GM12878 (cell line): ENCODE results near the gene DOCK7. TPM values are rescaled to one million over a fixed set of nuclear protein-coding genes. Genes with fewer than 3 reads are reported as not detected.
A peak's percentile ranks its signal among the peaks of the same experiment; 100 is the strongest.

ENCODE experiments used
- DPF2 ChIP-seq: fragments of 450-650 bp; IDR thresholded peaks from 2 replicates; pipeline ENCODE4 v1.6.1; 2017; ENCODE audit warnings: mild to moderate bottlenecking
- GATAD2B ChIP-seq: fragments of 450-650 bp; conservative IDR thresholded peaks from 2 replicates; pipeline ENCODE4 v1.6.1; 2017; ENCODE audit warnings: low read depth, mild to moderate bottlenecking, moderate library complexity
- IKZF2 ChIP-seq, 2 experiments: fragments of 450-650 bp; IDR thresholded peaks; 2 replicates each; pipeline ENCODE4 v1.6.1; 2017; ENCODE audit warnings: mild to moderate bottlenecking in 2 of 2, moderate library complexity in 2 of 2
- NFIC ChIP-seq: IDR thresholded peaks from 2 replicates; pipeline ENCODE4 v1.6.1; 2012; ENCODE audit warnings: low read depth, mild to moderate bottlenecking, inconsistent platforms, low read length, moderate library complexity
- NFXL1 ChIP-seq: fragments of 450-650 bp; IDR thresholded peaks from 2 replicates; pipeline ENCODE4 v1.6.1; 2017; ENCODE audit warnings: antibody characterized with exemption, mild to moderate bottlenecking, borderline replicate concordance
- NR2F1 ChIP-seq: fragments of 450-650 bp; conservative IDR thresholded peaks from 2 replicates; pipeline ENCODE4 v1.6.1; 2017; ENCODE audit warnings: mild to moderate bottlenecking
- PAX5 ChIP-seq: IDR thresholded peaks from 2 replicates; pipeline ENCODE4 v1.6.1; 2011; ENCODE audit warnings: low read depth, low read length, borderline replicate concordance
- POU2F2 ChIP-seq: IDR thresholded peaks from 3 replicates; pipeline ENCODE4 v1.6.1; 2011; ENCODE audit warnings: low read depth, mild to moderate bottlenecking, low read length, borderline replicate concordance
- RBBP5 ChIP-seq: fragments of 200-600 bp; sonication (generic); conservative IDR thresholded peaks from 2 replicates; pipeline ENCODE4 v1.6.1; 2016
- RFX5 ChIP-seq: IDR thresholded peaks from 2 replicates; pipeline ENCODE4 v1.6.1; 2011; ENCODE audit warnings: low read depth, low read length, improper control_type of control experiment
- SMARCA5 ChIP-seq: fragments of 450-650 bp; IDR thresholded peaks from 2 replicates; pipeline ENCODE4 v1.6.1; 2017; ENCODE audit warnings: mild to moderate bottlenecking
- SRF ChIP-seq, 2 experiments: IDR thresholded peaks; 2 replicates each; pipeline ENCODE4 v1.6.1; 2011; ENCODE audit warnings: low read depth in 2 of 2, low read length in 2 of 2, mild to moderate bottlenecking in 1 of 2, moderate library complexity in 1 of 2
- STAT1 ChIP-seq: fragments of 450-650 bp; conservative IDR thresholded peaks from 2 replicates; pipeline ENCODE4 v1.6.1; 2014; ENCODE audit warnings: antibody characterized with exemption, mild to moderate bottlenecking
- ZSCAN29 ChIP-seq: fragments of 450-650 bp; IDR thresholded peaks from 2 replicates; pipeline ENCODE4 v1.6.1; 2017; ENCODE audit warnings: mild to moderate bottlenecking, moderate library complexity
- polyA plus RNA-seq, 11 experiments: library from polyadenylated mRNA; depleted of rRNA in 4 of 11; unstranded in 6 of 11; stranded (reverse) in 5 of 11; fragments of >200 nt; fragmentation: Nextera tagmentation in 4 of 11; fragmentation: Illumina TruSeq in 1 of 11; extraction: Ambion mirVana in 4 of 11; extraction: Trizol in 1 of 11; gene quantifications; 1 replicate in 1 of 11; 2 replicates in 10 of 11; pipeline versions ENCODE4 v1.2.1 to v1.2.3, GENCODE V29; 2011 to 2016; ENCODE audit warnings: inconsistent platforms in 2 of 11, missing spikeins in 2 of 11, low read depth in 1 of 11
- total RNA-seq, 4 experiments: library from RNA; depleted of rRNA in 3 of 4; stranded (reverse); fragments of >200 nt in 3 of 4; fragmentation: Illumina TruSeq in 1 of 4; extraction: Trizol in 1 of 4; gene quantifications; 2 replicates each; pipeline versions ENCODE4 v1.2.1 to v1.2.3, GENCODE V29; 2013 to 2021
- TF ChIP-seq, protein P1 (sequence below): fragments of 450-650 bp; conservative IDR thresholded peaks from 2 replicates; pipeline ENCODE4 v1.6.1; 2017; ENCODE audit warnings: mild to moderate bottlenecking, moderate library complexity
- TF ChIP-seq, protein P2 (sequence below): fragments of 450-650 bp; IDR thresholded peaks from 2 replicates; pipeline ENCODE4 v1.6.1; 2017; ENCODE audit warnings: mild to moderate bottlenecking, moderate library complexity
- TF ChIP-seq, protein P3 (sequence below): fragments of 150-350 bp; IDR thresholded peaks from 2 replicates; pipeline ENCODE4 v1.6.1; 2014; ENCODE audit warnings: mild to moderate bottlenecking, low read depth, low read length
- TF ChIP-seq, protein P4 (sequence below): fragments of 450-650 bp; IDR thresholded peaks from 2 replicates; pipeline ENCODE4 v1.6.1; 2014; ENCODE audit warnings: mild to moderate bottlenecking

The DOCK7 gene
- total and polyA plus RNA-seq, 10 of the 15 experiments (the other 5 are each of a cell fraction or from before 2014, with no cell fraction given): 4.8 to 34.6 (median 26.9) TPM

DNA sequence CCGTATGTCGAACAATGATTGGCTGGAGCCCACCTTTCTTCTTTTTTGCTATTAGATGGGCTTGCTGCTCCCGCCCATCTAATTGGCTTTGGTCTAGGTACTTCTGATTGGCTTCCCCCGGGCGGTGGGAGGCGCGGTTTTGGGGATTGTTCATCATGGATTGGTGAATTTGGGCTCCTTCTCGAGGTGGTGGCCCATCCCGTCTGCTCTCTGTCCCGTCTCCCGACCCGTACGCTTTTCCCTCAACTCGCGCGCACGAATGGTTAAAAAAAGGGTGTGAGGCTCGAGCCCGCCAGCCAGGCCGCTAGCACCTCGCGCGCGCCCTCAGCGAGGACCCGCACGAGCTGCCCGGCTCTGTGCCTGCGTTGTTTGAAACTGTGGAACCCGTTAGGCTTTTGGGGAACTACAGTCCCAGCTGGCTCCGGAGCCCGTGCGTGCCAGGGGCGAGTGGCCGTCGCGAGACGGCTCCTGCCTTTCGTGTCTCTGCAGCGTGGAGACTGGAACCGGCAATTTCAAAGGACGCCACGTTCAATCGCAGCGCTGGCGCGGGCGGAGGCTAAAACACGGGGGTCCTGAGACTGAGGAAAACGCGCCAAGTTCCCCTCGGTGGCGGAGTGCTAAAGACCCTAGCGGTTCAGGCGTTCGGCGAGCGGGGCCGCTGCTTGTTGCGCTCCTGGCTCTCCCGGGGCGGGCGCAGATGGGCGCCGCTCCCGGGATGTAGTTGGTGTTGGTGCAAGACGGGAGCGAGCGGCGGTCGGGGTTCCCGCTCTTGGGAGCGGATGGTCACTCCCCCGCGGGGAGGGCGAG is 251.5 kb downstream of the DOCK7 start, which contains the start of gene USP1 (continued):
- 0 out of 2 replicates have a peak, but pooled peaks have one; percentile 53 for TF ChIP-seq DPF2
- TF ChIP-seq ZSCAN29: no peak
- TF ChIP-seq RBBP5: no peak
- TF ChIP-seq SMARCA5: no peak; the same call in 1 of the 2 replicates
- no peak for TF ChIP-seq PAX5
- no peak for TF ChIP-seq SRF (IDR thresholded peaks at IDR 0.05; ENCODE audit: low read depth in 2 of 2, low read length in 2 of 2)
- TF ChIP-seq POU2F2: no peak
- TF ChIP-seq, protein P1, sequence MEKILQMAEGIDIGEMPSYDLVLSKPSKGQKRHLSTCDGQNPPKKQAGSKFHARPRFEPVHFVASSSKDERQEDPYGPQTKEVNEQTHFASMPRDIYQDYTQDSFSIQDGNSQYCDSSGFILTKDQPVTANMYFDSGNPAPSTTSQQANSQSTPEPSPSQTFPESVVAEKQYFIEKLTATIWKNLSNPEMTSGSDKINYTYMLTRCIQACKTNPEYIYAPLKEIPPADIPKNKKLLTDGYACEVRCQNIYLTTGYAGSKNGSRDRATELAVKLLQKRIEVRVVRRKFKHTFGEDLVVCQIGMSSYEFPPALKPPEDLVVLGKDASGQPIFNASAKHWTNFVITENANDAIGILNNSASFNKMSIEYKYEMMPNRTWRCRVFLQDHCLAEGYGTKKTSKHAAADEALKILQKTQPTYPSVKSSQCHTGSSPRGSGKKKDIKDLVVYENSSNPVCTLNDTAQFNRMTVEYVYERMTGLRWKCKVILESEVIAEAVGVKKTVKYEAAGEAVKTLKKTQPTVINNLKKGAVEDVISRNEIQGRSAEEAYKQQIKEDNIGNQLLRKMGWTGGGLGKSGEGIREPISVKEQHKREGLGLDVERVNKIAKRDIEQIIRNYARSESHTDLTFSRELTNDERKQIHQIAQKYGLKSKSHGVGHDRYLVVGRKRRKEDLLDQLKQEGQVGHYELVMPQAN: peak; percentile 84; the same call in 1 of the 2 replicates
- TF ChIP-seq, protein P2, sequence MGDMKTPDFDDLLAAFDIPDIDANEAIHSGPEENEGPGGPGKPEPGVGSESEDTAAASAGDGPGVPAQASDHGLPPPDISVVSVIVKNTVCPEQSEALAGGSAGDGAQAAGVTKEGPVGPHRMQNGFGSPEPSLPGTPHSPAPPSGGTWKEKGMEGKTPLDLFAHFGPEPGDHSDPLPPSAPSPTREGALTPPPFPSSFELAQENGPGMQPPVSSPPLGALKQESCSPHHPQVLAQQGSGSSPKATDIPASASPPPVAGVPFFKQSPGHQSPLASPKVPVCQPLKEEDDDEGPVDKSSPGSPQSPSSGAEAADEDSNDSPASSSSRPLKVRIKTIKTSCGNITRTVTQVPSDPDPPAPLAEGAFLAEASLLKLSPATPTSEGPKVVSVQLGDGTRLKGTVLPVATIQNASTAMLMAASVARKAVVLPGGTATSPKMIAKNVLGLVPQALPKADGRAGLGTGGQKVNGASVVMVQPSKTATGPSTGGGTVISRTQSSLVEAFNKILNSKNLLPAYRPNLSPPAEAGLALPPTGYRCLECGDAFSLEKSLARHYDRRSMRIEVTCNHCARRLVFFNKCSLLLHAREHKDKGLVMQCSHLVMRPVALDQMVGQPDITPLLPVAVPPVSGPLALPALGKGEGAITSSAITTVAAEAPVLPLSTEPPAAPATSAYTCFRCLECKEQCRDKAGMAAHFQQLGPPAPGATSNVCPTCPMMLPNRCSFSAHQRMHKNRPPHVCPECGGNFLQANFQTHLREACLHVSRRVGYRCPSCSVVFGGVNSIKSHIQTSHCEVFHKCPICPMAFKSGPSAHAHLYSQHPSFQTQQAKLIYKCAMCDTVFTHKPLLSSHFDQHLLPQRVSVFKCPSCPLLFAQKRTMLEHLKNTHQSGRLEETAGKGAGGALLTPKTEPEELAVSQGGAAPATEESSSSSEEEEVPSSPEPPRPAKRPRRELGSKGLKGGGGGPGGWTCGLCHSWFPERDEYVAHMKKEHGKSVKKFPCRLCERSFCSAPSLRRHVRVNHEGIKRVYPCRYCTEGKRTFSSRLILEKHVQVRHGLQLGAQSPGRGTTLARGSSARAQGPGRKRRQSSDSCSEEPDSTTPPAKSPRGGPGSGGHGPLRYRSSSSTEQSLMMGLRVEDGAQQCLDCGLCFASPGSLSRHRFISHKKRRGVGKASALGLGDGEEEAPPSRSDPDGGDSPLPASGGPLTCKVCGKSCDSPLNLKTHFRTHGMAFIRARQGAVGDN: no peak; the same call in none of the 2 replicates
- TF ChIP-seq, protein P3, sequence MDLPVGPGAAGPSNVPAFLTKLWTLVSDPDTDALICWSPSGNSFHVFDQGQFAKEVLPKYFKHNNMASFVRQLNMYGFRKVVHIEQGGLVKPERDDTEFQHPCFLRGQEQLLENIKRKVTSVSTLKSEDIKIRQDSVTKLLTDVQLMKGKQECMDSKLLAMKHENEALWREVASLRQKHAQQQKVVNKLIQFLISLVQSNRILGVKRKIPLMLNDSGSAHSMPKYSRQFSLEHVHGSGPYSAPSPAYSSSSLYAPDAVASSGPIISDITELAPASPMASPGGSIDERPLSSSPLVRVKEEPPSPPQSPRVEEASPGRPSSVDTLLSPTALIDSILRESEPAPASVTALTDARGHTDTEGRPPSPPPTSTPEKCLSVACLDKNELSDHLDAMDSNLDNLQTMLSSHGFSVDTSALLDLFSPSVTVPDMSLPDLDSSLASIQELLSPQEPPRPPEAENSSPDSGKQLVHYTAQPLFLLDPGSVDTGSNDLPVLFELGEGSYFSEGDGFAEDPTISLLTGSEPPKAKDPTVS: no peak; the same call in 1 of the 2 replicates
- TF ChIP-seq NR2F1: peak; percentile 24; the same call in 1 of the 2 replicates
- TF ChIP-seq IKZF2 (IDR thresholded peaks at IDR 0.05): peak; percentile 46; a peak in 3 of 4 replicates
- TF ChIP-seq RFX5: peak; percentile 87; the same call in 1 of the 2 replicates
- peak; percentile 88 for TF ChIP-seq STAT1
- TF ChIP-seq NFIC: no peak
- peak; percentile 60; the same call in 1 of the 2 replicates for TF ChIP-seq GATAD2B
- TF ChIP-seq, protein P4, sequence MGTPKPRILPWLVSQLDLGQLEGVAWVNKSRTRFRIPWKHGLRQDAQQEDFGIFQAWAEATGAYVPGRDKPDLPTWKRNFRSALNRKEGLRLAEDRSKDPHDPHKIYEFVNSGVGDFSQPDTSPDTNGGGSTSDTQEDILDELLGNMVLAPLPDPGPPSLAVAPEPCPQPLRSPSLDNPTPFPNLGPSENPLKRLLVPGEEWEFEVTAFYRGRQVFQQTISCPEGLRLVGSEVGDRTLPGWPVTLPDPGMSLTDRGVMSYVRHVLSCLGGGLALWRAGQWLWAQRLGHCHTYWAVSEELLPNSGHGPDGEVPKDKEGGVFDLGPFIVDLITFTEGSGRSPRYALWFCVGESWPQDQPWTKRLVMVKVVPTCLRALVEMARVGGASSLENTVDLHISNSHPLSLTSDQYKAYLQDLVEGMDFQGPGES: peak; percentile 77
- no peak for TF ChIP-seq NFXL1
